Measurements from ENCODE around the gene WNT1.

- TF ChIP-seq CTCF (conservative IDR thresholded peaks at IDR 0.05 in 1 of 2, IDR thresholded peaks at IDR 0.05 in 1 of 2; ENCODE audit: extremely low read depth in 1 of 2, insufficient read depth in 1 of 2, low read depth in 1 of 2, low read length in 2 of 2) (peak; percentile 7 to 31), EZH2 (IDR thresholded peaks at IDR 0.05; ENCODE audit: borderline replicate concordance, low read length) (no peak)
These were observed 36.4 kb downstream of the WNT1 start for GRCh38 chr12:49014547-49014946.

Measured in mammary epithelial cell (primary cell).